OCI-M1 (cell line): ENCODE results near the gene NOTCH1.

Source experiments
- DNase-seq: peaks from one replicate; lab custom pipeline; 2025; lab: John Stamatoyannopoulos, UW

Gene NOTCH1

GRCh38 chr9:136463578-136463977 is 82.3 kb downstream of the NOTCH1 start:
- DNase-seq: no peak

GRCh38 chr9:136462664-136463063 is 83.2 kb downstream of the NOTCH1 start:
- no peak for DNase-seq

GRCh38 chr9:136460772-136461325 is 85.0 kb downstream of the NOTCH1 start:
- no peak for DNase-seq

- no peak for DNase-seq
Observed at GRCh38 chr9:136459425-136459824, 86.4 kb downstream of the NOTCH1 start.

GRCh38 chr9:136457326-136457725 is 88.5 kb downstream of the NOTCH1 start:
- no peak for DNase-seq

GRCh38 chr9:136456258-136456657 is 89.6 kb downstream of the NOTCH1 start:
- DNase-seq: no peak

- DNase-seq: no peak
Observed at GRCh38 chr9:136455043-136456002, 90.5 kb downstream of the NOTCH1 start.

- no peak for DNase-seq
Observed at GRCh38 chr9:136454026-136454796, 91.6 kb downstream of the NOTCH1 start.

GRCh38 chr9:136453326-136453725 is 92.5 kb downstream of the NOTCH1 start:
- no peak for DNase-seq

- no peak for DNase-seq
Observed at GRCh38 chr9:136451221-136451877, 94.5 kb downstream of the NOTCH1 start.

- DNase-seq: no peak
Observed at GRCh38 chr9:136448655-136449054, 97.2 kb downstream of the NOTCH1 start.

GRCh38 chr9:136447173-136447778 is 98.6 kb downstream of the NOTCH1 start:
- DNase-seq: no peak

- DNase-seq: no peak
Observed at GRCh38 chr9:136445799-136446198, 100.0 kb downstream of the NOTCH1 start.
